DND-41 (cell line): Measurements from ENCODE around the gene ARID3C.

Source experiments
- ATAC-seq: fragments of 200-7000 bp; cut with Tn5 transposase; 3 replicates; pipeline ENCODE4 v1.9.1; 2021; ENCODE audit warnings: low read depth; ENCODE audit not compliant: insufficient read depth
- DNase-seq: peaks from one replicate; pipeline ENCODE4 v3.0.0-alpha.2; 2020
- H2AFZ ChIP-seq: 2 replicates; pipeline ENCODE4 v1.6.0; 2012; ENCODE audit warnings: low read depth, low read length
- H3K27ac ChIP-seq: 2 replicates; pipeline ENCODE4 v1.5.1; 2012; ENCODE audit warnings: low read length, inconsistent platforms
- H3K27me3 ChIP-seq: fragments of 200-600 bp; sonication (generic); 2 replicates; pipeline ENCODE4 v1.6.0; 2012; ENCODE audit warnings: low read length, mild to moderate bottlenecking, inconsistent platforms; ENCODE audit not compliant: insufficient read depth, poor library complexity
- H3K36me3 ChIP-seq: 2 replicates; pipeline ENCODE4 v1.5.1; 2012; ENCODE audit warnings: low read length, inconsistent platforms; ENCODE audit not compliant: insufficient read depth
- H3K4me1 ChIP-seq: 2 replicates; pipeline ENCODE4 v1.5.1; 2012; ENCODE audit warnings: mild to moderate bottlenecking, low read length; ENCODE audit not compliant: insufficient read depth
- H3K4me2 ChIP-seq: 2 replicates; pipeline ENCODE4 v1.6.0; 2012; ENCODE audit warnings: mild to moderate bottlenecking, moderate library complexity, low read length, inconsistent platforms; ENCODE audit not compliant: insufficient read depth
- H3K4me3 ChIP-seq, 2 experiments: fragments of 200-600 bp in 1 of 2; shearing (Covaris generic) in 1 of 2; 2 replicates each; pipeline ENCODE4 v1.5.1; 2012 to 2016; ENCODE audit warnings: inconsistent platforms in 2 of 2, low read length in 2 of 2, mild to moderate bottlenecking in 2 of 2, low read depth in 1 of 2, moderate library complexity in 1 of 2
- H3K79me2 ChIP-seq: 2 replicates; pipeline ENCODE4 v1.6.0; 2012; ENCODE audit warnings: low read length, inconsistent platforms; ENCODE audit not compliant: insufficient read depth
- H3K9ac ChIP-seq: 2 replicates; pipeline ENCODE4 v1.6.0; 2012; ENCODE audit warnings: low read depth, mild to moderate bottlenecking, inconsistent platforms, low read length, moderate library complexity
- H3K9me3 ChIP-seq: 2 replicates; pipeline ENCODE4 v1.5.1; 2012; ENCODE audit warnings: low read length, moderate library complexity, mild to moderate bottlenecking, inconsistent platforms; ENCODE audit not compliant: insufficient read depth, severe bottlenecking
- H4K20me1 ChIP-seq: 2 replicates; pipeline ENCODE4 v1.6.0; 2012; ENCODE audit warnings: low read length; ENCODE audit not compliant: insufficient read depth
- EZH2 ChIP-seq: IDR thresholded peaks from 3 replicates; pipeline ENCODE4 v1.6.1; 2012; ENCODE audit warnings: borderline replicate concordance, low read depth, mild to moderate bottlenecking, moderate library complexity, low read length, inconsistent platforms; ENCODE audit not compliant: severe bottlenecking
- TF ChIP-seq, protein P1 (sequence below): IDR thresholded peaks from 2 replicates; pipeline ENCODE4 v1.5.1; 2012; ENCODE audit warnings: borderline replicate concordance, low read length, moderate library complexity, mild to moderate bottlenecking; ENCODE audit not compliant: poor library complexity, severe bottlenecking; ENCODE audit errors: extremely low read depth

ARID3C gene

GRCh38 chr9:34594177-34594576, 34.7 kb downstream of the ARID3C start:
- Histone ChIP-seq H3K79me2 (no peaks in the 10 kb centered on the region), H3K9me3 (no peaks in the 10 kb centered on the region), H2AFZ (no peak overlapping the region), H3K4me3 (no peak overlapping the region), H3K9ac (no peak overlapping the region), H3K27ac (no peak overlapping the region), H3K27me3 (peaks cover 18% of the 10 kb centered on the region), H3K36me3 (no peaks in the 10 kb centered on the region), H3K4me1 (no peaks in the 10 kb centered on the region), H4K20me1 (no peaks in the 10 kb centered on the region), H3K4me2 (no peak overlapping the region)
- DNase-seq: no peak
- ATAC-seq: no peak
- TF ChIP-seq, protein P1, sequence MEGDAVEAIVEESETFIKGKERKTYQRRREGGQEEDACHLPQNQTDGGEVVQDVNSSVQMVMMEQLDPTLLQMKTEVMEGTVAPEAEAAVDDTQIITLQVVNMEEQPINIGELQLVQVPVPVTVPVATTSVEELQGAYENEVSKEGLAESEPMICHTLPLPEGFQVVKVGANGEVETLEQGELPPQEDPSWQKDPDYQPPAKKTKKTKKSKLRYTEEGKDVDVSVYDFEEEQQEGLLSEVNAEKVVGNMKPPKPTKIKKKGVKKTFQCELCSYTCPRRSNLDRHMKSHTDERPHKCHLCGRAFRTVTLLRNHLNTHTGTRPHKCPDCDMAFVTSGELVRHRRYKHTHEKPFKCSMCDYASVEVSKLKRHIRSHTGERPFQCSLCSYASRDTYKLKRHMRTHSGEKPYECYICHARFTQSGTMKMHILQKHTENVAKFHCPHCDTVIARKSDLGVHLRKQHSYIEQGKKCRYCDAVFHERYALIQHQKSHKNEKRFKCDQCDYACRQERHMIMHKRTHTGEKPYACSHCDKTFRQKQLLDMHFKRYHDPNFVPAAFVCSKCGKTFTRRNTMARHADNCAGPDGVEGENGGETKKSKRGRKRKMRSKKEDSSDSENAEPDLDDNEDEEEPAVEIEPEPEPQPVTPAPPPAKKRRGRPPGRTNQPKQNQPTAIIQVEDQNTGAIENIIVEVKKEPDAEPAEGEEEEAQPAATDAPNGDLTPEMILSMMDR: no peak
- no peak for TF ChIP-seq EZH2

DNA sequence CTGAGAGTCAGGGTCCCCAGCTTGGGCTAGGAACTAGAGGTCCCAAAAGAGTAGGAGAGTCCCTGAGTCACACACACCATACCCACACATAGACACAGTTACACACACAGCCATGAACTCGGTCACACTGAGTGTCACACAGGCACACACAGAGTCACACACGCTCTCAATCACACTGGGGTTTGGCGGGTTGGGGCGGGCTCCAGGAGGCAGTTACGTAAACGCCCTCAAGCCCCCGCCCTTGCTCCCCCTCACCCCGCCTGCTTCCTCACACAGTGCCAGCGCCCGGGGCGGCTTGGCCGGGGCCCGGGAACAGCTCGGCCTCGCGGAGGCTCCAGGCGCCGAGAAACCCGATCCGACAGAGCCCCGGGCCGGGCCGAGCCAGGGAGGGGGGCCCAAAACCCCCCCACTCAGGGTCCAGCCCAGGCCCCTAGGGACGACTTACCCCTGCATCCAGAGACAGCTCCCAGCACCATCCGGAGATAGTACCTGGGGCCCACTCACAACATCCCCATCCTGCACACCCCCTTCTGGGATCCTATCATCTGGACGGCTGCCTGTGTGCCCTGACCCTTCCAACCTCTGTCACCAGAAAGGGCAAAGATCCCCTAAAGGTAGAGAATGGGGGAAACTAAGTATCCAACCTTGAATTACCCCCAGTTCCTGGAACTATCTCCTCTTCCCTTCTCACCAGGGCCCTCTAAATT, 35.8 kb downstream of the ARID3C start:
- peak; percentile 86 for ATAC-seq
- DNase-seq: peak; percentile 43
- Histone ChIP-seq H3K27ac (no peak overlapping the region), H3K4me1 (no peaks in the 10 kb centered on the region), H2AFZ (no peak overlapping the region), H3K27me3 (peaks cover 18% of the 10 kb centered on the region), H4K20me1 (no peaks in the 10 kb centered on the region), H3K79me2 (no peaks in the 10 kb centered on the region), H3K9me3 (no peaks in the 10 kb centered on the region), H3K4me3 (no peak overlapping the region), H3K36me3 (no peaks in the 10 kb centered on the region), H3K9ac (no peak overlapping the region), H3K4me2 (no peak overlapping the region)
- TF ChIP-seq, protein P1: no peak
- no peak for TF ChIP-seq EZH2

DNA sequence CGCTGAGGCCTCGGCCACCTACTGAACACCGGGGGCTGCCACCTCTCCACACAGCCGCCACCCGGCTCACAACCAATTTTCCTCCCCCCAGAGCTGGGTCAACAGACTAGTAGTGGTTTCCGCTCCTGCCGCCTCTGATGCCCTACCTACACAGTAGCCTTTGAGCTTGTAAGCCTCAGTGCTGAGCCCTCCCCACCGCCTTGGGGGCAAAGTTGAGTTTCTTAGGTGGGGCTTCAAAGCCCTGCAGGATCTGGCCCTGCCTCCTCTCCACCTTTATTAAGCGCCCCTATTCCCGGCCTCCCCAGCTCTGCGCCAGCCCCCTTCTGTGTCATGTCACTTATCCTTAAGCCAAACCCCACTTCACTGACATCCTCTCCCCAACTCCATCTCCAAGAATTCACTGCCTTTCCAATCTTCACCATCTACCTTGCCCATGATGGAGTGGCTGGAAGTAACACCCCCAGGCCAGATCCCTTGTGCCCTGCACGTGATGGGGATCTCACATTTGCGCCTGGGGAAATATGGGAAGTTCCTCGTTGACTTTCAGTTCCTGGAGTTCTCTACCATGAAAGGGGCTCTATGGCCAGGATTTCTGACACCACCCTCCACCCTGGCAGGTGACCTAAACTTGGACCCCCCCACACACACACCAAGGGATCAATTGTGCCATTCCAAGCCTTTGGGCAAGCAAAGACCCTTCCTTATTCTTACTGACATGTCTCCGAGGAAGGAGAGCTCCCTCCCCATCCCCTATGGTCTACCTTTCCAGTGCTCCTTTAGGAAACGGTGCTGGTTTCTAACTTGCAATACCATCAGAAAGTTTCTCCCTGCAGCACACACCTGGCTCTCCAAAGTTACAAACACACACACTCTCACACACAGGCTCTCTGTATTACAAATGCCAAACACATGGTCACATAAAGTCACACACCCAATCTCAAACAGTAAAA, 36.7 kb downstream of the ARID3C start:
- H3K4me2 ChIP-seq: no peak overlapping the region
- no peaks in the 10 kb centered on the region for H3K36me3 ChIP-seq
- no peak overlapping the region for H3K27ac ChIP-seq
- TF ChIP-seq EZH2: no peak
- TF ChIP-seq, protein P1: no peak
- H3K9ac ChIP-seq: no peak overlapping the region
- H3K79me2 ChIP-seq: no peaks in the 10 kb centered on the region
- H3K27me3 ChIP-seq: peaks cover 18% of the 10 kb centered on the region
- no peak; the same call in 2 of the 3 replicates for ATAC-seq
- H3K4me1 ChIP-seq: no peaks in the 10 kb centered on the region
- no peaks in the 10 kb centered on the region for H4K20me1 ChIP-seq
- no peak for DNase-seq
- no peak overlapping the region for H2AFZ ChIP-seq
- H3K9me3 ChIP-seq: no peaks in the 10 kb centered on the region
- no peak overlapping the region for H3K4me3 ChIP-seq
